CD4-positive, alpha-beta T cell treated with Interleukin-1 beta for 1 hour (primary cell): Measurements from ENCODE around the gene CTSF.
"Not testable (repeated sequence)": the region's sequence is repeated elsewhere in the genome, so short reads cannot be mapped to it uniquely, and the experiment has no call there.

Source experiments
- DNase-seq, 2 donors: peaks; one replicate each; pipeline ENCODE4 v3.0.0-alpha.2; 2020 to 2022

Gene CTSF

GRCh38 chr11:66568124-66568916 is at the start of gene CTSF:
CTSF (minus strand) TSS chr11:66568606; CDS start chr11:66568486, 120 bp downstream.
- DNase-seq: peak; percentile 78

- DNase-seq: peak; percentile 27 to 62
Observed at GRCh38 chr11:66617155-66617834, 48.9 kb upstream of the CTSF start.

DNA sequence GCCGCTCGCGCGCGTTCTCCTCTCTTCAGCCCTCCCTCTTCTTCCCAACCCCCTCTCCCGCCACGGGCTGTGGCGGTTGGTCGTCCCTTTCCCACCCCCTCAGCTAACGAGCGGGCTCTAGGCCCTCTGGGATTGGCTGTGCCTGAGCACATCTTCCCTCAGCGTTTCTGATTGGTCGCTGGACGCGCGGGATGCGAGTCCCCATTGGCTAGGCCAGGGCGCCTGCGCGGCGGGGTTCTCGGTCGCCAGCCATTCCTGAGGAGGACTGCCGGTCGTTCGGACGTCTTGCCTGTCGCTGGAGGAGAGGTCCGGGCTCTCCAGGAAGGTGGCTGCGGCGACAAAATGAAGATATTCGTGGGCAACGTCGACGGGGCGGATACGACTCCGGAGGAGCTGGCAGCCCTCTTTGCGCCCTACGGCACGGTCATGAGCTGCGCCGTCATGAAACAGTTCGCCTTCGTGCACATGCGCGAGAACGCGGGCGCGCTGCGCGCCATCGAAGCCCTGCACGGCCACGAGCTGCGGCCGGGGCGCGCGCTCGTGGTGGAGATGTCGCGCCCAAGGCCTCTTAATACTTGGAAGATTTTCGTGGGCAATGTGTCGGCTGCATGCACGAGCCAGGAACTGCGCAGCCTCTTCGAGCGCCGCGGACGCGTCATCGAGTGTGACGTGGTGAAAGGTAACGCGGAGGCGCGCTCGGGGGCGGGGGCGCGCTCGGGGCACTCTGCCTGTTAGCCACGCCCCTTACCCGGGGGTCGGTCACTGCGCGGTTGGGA is 48.2 kb upstream of the CTSF start, which contains the start of gene RBM14:
Gene RBM14, plus strand, starts transcription at position 252 of the 776 bp plus-strand sequence. Its CDS starts 91 bp downstream, at position 343.
- peak; percentile 99 for DNase-seq

GRCh38 chr11:66614073-66614472 is 45.7 kb upstream of the CTSF start:
- no peak for DNase-seq

GRCh38 chr11:66612458-66612857 is 44.1 kb upstream of the CTSF start:
- DNase-seq: no peak

GRCh38 chr11:66609721-66610617 is 41.6 kb upstream of the CTSF start:
- no peak for DNase-seq

DNA sequence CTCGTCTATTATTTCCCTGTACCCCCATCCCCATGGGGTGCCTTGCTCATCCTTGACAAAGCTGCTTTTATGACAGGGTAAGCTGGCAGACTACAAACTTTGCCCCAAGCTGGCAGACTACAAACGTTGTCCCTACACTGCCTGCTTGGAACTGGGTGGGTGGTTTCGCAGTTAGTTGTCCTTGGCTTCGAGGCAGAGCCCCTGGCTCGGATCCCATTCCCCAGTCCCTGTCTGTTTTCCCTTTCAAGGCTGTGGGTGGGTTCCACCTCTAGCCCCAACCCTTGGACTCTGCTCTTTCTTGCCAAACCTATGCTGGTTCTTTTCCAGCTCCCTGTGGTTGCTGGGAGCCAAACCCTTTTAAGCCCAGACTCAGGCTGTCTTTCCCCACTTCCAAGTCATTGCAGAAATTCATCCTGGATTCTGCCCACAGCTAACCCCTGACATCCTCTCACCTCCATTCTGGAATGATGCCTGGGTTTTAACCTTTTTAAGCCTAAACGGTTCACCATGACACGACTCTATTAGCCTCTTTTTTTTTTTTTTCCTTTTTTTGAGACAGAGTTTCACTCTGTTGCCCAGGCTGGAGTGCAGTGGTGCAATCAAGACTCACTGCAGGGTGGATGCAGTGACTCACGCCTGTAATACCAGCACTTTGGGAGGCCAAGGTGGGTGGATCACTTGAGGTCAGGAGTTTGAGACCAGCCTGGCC is 38.9 kb upstream of the CTSF start:
- DNase-seq: peak in 1 of 2 donors; percentile 16

- DNase-seq: not testable (repeated sequence)
Observed at GRCh38 chr11:66606608-66607007, 38.2 kb upstream of the CTSF start.

- DNase-seq: no peak
Observed at GRCh38 chr11:66604155-66604554, 35.7 kb upstream of the CTSF start.

DNA sequence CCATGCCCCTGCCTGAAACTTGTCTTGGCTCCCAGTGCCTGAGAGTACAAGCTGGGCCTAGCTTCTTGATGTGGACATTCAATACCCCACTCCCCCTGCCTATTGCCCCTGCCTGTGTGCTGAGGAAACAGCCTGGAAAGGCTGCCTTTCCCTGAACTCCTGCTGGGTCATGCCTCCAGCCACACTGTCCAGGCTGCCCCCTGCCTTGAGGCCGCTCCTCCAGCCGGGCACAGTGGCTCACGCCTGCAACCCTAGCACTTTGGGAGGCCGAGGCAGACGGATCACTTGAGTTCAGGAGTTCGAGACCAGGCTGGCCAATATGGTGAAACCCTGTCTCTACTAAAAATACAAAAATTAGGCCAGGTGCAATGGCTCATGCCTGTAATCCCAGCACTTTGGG is 34.7 kb upstream of the CTSF start:
- DNase-seq: no peak

- no peak for DNase-seq
Observed at GRCh38 chr11:66600631-66601233, 32.3 kb upstream of the CTSF start.

DNA sequence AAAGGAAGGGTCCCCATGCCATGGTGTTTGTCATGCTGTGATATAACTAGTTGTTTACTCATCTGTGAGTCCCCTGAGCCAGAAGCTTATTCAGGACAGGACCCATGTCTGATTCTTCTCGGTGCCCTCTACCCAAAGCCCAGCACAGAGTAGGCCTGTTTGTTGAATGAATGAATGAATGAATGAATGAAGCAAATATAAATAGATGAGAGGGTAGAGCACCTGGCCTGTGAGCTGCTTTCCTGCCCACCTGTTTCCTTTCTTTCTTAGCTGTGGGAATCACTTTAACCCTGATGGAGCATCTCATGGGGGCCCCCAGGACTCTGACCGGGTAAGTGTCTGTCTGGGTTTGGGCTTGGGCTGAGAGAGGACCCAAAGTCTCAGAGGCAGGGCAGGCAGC is 31.8 kb upstream of the CTSF start:
- no peak for DNase-seq

DNA sequence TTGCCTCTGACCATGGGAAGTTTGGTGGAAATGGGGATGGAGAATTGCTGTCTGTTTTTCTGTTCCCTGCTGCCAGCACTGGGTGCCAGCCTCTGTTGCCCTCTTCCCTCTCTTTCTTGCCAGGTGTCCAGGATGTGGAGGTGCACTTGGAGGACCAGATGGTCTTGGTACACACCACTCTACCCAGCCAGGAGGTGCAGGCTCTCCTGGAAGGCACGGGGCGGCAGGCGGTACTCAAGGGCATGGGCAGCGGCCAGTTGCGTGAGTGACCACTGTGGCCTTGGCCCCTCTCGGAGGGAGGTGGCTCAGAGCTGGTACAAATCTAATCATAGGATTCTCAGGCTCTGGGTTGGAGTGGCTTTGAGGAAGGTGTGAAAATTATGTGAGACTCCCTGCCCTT is 30.6 kb upstream of the CTSF start:
- DNase-seq: no peak

DNA sequence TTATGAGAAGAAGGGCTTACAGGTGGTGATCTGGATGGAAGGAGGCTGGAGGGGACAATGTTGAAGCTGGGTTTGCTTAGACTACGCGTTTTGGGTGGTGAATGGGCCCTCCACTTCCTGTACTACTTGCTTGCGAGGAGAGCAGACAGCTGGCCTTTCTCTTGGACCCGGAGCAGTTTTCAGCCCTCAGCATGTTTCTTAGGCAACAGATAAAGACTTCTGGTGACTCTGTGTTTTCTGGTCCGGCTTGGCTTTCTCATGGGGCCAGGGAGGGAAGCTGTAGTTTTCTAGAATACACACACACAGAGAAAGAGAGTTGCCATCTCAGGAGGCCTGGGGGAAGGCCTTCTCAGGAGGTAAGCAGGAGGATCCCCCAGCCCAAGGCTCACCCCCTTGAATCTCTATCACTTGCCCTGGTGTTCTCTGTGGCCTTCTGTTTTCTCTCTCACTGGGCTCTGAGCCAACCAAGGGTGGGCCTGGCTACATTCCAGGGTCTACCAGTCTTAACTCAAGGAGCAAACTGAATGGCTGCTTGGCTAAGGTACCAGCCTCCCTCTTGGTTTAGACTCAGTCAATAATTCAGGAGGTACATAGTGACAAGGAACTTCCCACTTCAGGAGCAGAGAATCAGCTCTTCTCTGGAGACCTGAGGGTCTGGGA is 27.0 kb upstream of the CTSF start:
- no peak for DNase-seq

DNA sequence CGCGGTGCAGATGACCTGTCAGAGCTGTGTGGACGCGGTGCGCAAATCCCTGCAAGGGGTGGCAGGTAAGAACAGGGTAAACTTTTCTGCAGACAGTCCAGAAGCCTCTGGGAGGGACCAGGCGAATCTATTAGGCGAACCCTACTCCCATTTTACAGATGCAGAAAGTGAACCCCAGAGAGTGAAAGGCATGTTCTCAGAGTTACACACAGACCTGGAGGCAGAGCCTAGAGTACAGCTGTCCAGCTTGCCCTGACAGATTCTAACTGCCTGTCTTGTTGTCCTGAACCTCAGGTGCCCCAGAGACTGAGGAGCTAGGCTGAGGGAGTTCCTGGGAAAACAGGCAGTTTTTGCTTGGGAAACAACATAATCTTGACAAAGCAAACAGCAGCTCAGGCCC is 25.2 kb upstream of the CTSF start:
- no peak for DNase-seq

DNA sequence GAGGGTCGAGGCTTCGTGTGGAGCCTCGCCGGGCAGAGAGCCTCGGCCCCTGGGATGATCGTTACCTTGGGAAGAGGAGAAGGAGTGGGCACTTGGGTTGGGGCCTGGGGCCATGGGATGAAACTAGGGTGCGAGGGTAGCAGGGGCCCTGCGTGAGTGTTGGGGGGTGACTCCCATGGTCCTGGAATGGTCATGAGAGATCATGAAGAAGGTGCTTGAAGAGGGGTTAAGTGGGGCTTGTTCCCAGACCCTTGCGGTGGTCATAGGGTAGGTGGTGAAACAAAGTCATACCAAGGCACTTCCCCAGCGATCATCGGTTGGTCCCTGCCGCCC is 24.9 kb upstream of the CTSF start:
- DNase-seq: no peak

GRCh38 chr11:66592457-66593302 is 24.3 kb upstream of the CTSF start, which contains the start of the genes CCDC87 and CCS:
CCDC87 (minus strand) TSS chr11:66593063; CDS start chr11:66593015, 48 bp downstream.
CCS (plus strand) TSS chr11:66593185; CDS start chr11:66593262, 77 bp downstream.
- peak; percentile 99 for DNase-seq

- no peak for DNase-seq
Observed at GRCh38 chr11:66591175-66591574, 22.8 kb upstream of the CTSF start.

DNA sequence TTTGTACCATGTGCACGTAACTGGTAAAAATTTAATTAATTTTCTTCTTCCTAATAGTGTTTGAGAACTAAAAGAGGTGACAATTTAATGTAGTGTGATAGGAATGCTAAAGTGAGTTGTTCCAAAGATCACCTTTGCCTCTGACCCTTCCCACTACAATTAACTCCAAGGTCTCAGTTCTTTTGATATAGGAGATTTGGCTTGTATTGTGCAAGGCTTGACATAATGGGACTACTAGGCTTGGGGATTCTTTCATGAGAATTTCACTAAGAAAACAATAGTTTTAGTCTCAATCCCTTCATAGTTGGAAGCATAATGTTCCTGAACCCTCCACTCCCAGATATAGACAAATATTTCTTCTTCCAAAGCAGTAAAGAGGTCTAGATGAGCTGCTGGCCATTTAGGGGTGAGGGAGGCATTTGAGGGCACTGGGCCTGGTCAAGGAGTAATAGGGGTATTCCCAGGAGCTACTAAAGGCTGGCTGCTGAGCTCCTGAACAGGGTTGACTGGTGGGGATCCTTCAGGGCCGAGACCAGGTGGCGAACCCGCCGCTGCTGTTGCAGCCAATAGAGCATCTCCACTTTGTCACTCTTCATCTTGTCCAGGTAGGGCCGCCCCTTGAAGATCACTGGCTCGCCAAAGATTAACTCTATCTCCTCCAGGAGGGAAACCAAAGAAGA is 21.7 kb upstream of the CTSF start:
- no peak for DNase-seq
